Heart left ventricle (tissue), 13 donors: ENCODE results near the gene KIRREL3.

ENCODE experiments used
- CTCF ChIP-seq, 12 donors: fragments of 200-600 bp; sonication (generic) in 4 of 12; IDR thresholded peaks; one replicate each; pipeline versions ENCODE4 v1.5.0 to v1.8.0; 2018 to 2022; ENCODE audit warnings: antibody characterized with exemption in 12 of 12, mild to moderate bottlenecking in 5 of 12
- POLR2A ChIP-seq, 2 donors: fragments of 450-650 bp; IDR thresholded peaks; one replicate each; pipeline ENCODE4 v1.6.1; 2017; ENCODE audit warnings: antibody characterized with exemption in 2 of 2, mild to moderate bottlenecking in 2 of 2, moderate library complexity in 2 of 2
- donor health status: ischemic (EF 13 %, LVEDD 7.1; RV severe dilation, severe dysfunction).
- donor health status: DM: no; HTN: yes; CAD: no.
- donor health status: DM: no; HTN: no; CAD: no.
- donor health status: ischemic (EF 25% LVEDD 6.9; RV normal size, moderate dysfunction).
- donor health status: ischemic (EF 25% LVEDD 5.7; RV mildly dilated, moderate dysfunction).
- donor health status: ischemic (EF 35%, LVEDD 5.7; RV mildly dilated, moderate dysfunction).
- donor health status: nonischemic (EF 11% LVEDD 7.7; RV severe dilation, severe dysfunction).
- donor health status: DM: yes; HTN: yes; CAD: no.
- donor health status: PGD.
- donor health status: ischemic (EF 29% LVEDD 5.4; RV normal size, mild dysfunction).
- donor health status: nonischemic (EF 23%, LVEDD 6.1; RV moderate dilation, normal function).

DNA sequence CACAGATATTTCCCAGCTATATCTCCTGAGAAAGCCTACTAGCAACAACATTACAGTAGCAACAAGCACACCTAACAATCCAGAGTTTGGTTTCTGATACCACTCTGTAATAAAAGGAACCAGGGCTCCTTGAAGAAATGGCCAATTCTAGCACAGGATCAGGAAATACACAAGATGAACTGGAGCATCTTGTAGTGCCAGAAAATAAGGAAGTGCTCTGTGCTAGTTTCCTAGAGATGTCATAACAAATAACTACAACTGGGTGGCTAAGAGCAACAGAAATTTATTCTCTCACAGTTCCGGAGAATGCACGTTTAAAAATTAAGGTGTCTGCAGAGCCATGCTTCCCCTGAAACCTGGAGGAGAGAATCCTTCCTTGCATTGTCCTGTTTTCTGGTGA is 217.8 kb downstream of the KIRREL3 start:
- TF ChIP-seq CTCF (IDR thresholded peaks at IDR 0.05) (no peak), POLR2A (IDR thresholded peaks at IDR 0.05) (no peak)
